Psoas muscle (tissue), 8 donors: ENCODE data around the gene SMIM41. TPM values are rescaled to one million over a fixed set of nuclear protein-coding genes. Genes with fewer than 3 reads are reported as not detected.

ENCODE experiments used
- ATAC-seq, 4 donors: fragments of 200-7000 bp; cut with Tn5 transposase; one replicate each; pipeline ENCODE4 v1.9.1; 2020; ENCODE audit warnings: moderate library complexity in 3 of 4, mild to moderate bottlenecking in 2 of 4
- DNase-seq, 2 donors: peaks; one replicate each; pipeline ENCODE4 v3.0.0-alpha.2; 2020
- H3K27ac ChIP-seq: fragments of 200-600 bp; one replicate; pipeline ENCODE4 v1.8.0; 2022
- H3K27me3 ChIP-seq, 3 donors: fragments of 200-600 bp in 1 of 3; one replicate each; pipeline versions ENCODE4 v1.6.1 to v1.8.0; 2013 to 2022; ENCODE audit warnings: low read length in 2 of 3, mild to moderate bottlenecking in 2 of 3, moderate library complexity in 1 of 3; ENCODE audit not compliant: insufficient read depth in 3 of 3
- H3K36me3 ChIP-seq, 2 donors: fragments of 200-600 bp in 1 of 2; one replicate each; pipeline versions ENCODE4 v1.6.1 to v1.8.0; 2013 to 2022; ENCODE audit warnings: low read depth in 1 of 2, mild to moderate bottlenecking in 1 of 2, moderate library complexity in 1 of 2; ENCODE audit not compliant: insufficient read depth in 1 of 2
- H3K4me1 ChIP-seq: fragments of 200-600 bp; one replicate; pipeline ENCODE4 v1.8.0; 2022
- H3K4me3 ChIP-seq: fragments of 200-600 bp; one replicate; pipeline ENCODE4 v1.8.0; 2022; ENCODE audit warnings: mild to moderate bottlenecking
- H3K9me3 ChIP-seq: fragments of 200-600 bp; one replicate; pipeline ENCODE4 v1.8.0; 2022
- CTCF ChIP-seq: fragments of 200-600 bp; IDR thresholded peaks from one replicate; pipeline ENCODE4 v1.8.0; 2022; ENCODE audit warnings: antibody characterized with exemption
- WGBS, 3 donors: extraction: QIAGEN DNeasy Blood & Tissue Kit; methylation state at CpG; one replicate each; pipeline versions ENCODE4 v1.1.6 to v1.1.7; 2013; 5-methylcytosine and 5-hydroxymethylcytosine counted together
- intact Hi-C, 2 donors: fragments of 100-400 bp; cut with DNase I; formaldehyde crosslinking; loops; one replicate each; pipeline versions ENCODE4 v1.11.0 to v1.14.2; 2022
- polyA plus RNA-seq, 3 donors: library from polyadenylated mRNA; stranded (reverse); fragments of 200-250 nt; gene quantifications; one replicate each; pipeline ENCODE4 v1.2.3, GENCODE V29; 2013
- total RNA-seq, 4 donors: library from RNA; stranded (reverse); fragmentation: NEBNext Ultra II Directional in 2 of 4; extraction: Animal tissue kit (Norgen Biotek cat#: 25700) in 2 of 4; gene quantifications; one replicate each; pipeline versions ENCODE4 v1.2.1 to v1.2.4, GENCODE V29; 2021 to 2023
- donor health status: healthy with polysubstance abuse.
- donor health status: DM: no; HTN: no; CAD: no; lungs with moderate emphysema.
- donor health status: Bipolar disorder and iron deficiency.
- donor health status: healthy.
- donor health status: DM: yes; HTN: yes; CAD: no.
- donor health status: DM: no; HTN: no; CAD: no.
- donor health status: DM: no; HTN: no; CAD: no.
- donor health status: DM: yes; HTN: yes; CAD: no.

SMIM41 gene
- total and polyA plus RNA-seq, 7 donors: 0.16 to 0.32 (median 0.20) TPM; not detected in 4

- no peaks in the 10 kb centered on the region for H3K27me3 ChIP-seq
- H3K36me3 ChIP-seq: no peaks in the 10 kb centered on the region
- no peak overlapping the region for H3K27ac ChIP-seq
- H3K4me3 ChIP-seq: no peak overlapping the region
- intact Hi-C loops: loop anchor here (2.0 to 5.0 kb wide), 4 partner anchors 38 to 120 kb away; partner anchors contain the start of gene TAMALIN (in 1 of the 2)
- TF ChIP-seq CTCF: no peak
- WGBS, 3 donors: 87 to 92% (median 88%) methylated on average over 4 of the region's 4 CpGs
- ATAC-seq (no peak), DNase-seq (no peak)
- H3K9me3 ChIP-seq: no peaks in the 10 kb centered on the region
- no peaks in the 10 kb centered on the region for H3K4me1 ChIP-seq
These were observed 43.0 kb downstream of the SMIM41 start for GRCh38 chr12:52122540-52122871.

GRCh38 chr12:52122904-52123303, 43.4 kb downstream of the SMIM41 start:
- H3K27me3 ChIP-seq: no peaks in the 10 kb centered on the region
- no peak for ATAC-seq
- H3K4me1 ChIP-seq: no peaks in the 10 kb centered on the region
- no peak overlapping the region for H3K27ac ChIP-seq
- H3K36me3 ChIP-seq: no peaks in the 10 kb centered on the region
- H3K9me3 ChIP-seq: no peaks in the 10 kb centered on the region
- intact Hi-C loops: loop anchor here (2.0 to 5.0 kb wide), 4 partner anchors 38 to 121 kb away; partner anchors contain the start of gene TAMALIN (in 1 of the 2)
- no peak overlapping the region for H3K4me3 ChIP-seq
- no peak for DNase-seq
- 89 to 97% (median 93%) methylated on average over 7 of the region's 7 CpGs for WGBS, 3 donors
- TF ChIP-seq CTCF: no peak

- no peak for ATAC-seq
- Histone ChIP-seq H3K4me3 (no peak overlapping the region), H3K27ac (no peak overlapping the region), H3K27me3 (no peaks in the 10 kb centered on the region), H3K4me1 (no peaks in the 10 kb centered on the region), H3K36me3 (no peaks in the 10 kb centered on the region), H3K9me3 (no peaks in the 10 kb centered on the region)
- no peak for DNase-seq
- WGBS, 3 donors: 73 to 80% (median 79%) methylated on average over 8 of the region's 8 CpGs
- TF ChIP-seq CTCF: no peak
- intact Hi-C loops: loop anchor here (2.0 to 5.0 kb wide), 4 partner anchors 39 to 121 kb away; partner anchors contain the start of gene TAMALIN (in 1 of the 2)
These were observed 44.1 kb downstream of the SMIM41 start for GRCh38 chr12:52123487-52124186.

GRCh38 chr12:52125476-52125900, 46.0 kb downstream of the SMIM41 start:
- intact Hi-C loops: no loop called here

More at GRCh38 chr12:52125476-52125900, 46.0 kb downstream of the SMIM41 start:
- no peaks in the 10 kb centered on the region for H3K36me3 ChIP-seq
- no peak for TF ChIP-seq CTCF
- ATAC-seq (no peak), DNase-seq (no peak)
- 76 to 86% (median 80%) methylated on average over 6 of the region's 6 CpGs for WGBS, 3 donors
- H3K9me3 ChIP-seq: no peaks in the 10 kb centered on the region
- H3K4me3 ChIP-seq: no peak overlapping the region
- H3K27me3 ChIP-seq: no peaks in the 10 kb centered on the region
- H3K4me1 ChIP-seq: no peaks in the 10 kb centered on the region
- H3K27ac ChIP-seq: no peak overlapping the region
